Measurements from ENCODE around the gene HSPA4.

Gene HSPA4

DNA sequence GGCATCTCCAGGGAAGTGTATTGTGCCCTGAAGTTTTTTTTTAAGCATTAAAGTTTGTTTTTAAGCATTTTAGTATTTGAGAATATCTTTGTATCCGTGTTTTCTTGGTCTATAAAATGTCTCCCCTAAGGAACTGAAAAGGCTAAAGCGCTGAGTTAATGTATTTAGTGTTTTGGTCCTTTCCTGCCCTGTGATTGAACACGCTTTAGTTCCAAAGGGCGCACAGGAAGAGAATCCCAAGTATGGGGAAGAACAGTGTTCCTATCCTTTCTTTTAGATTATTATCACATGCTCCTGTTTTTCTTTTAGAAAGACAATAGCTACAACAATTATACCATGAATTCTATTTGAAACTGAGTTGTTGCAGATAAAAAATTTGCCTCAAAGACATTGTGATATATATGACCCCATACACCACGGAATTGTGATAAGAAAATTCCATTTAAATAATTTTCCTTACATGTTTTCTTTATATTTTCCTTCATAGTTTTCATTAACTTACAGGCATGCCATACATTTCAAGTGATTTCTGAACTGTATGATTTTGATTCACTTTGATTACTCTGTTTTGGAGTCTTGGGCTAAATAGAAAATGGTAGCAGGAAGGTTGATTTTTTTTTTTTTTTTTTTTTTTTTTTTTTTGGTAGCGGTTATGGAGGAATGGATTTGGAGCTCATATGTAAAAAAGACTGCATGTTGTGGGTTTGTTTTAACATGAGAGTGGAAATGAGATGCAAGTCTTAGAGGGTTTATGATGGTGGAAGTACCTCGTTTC, 3.1 kb downstream of the HSPA4 start:
- no peaks in the 10 kb centered on the region for H3K27me3 ChIP-seq (ENCODE audit: insufficient read depth, poor library complexity, severe bottlenecking)
- no peak overlapping the region for H3K27ac ChIP-seq (ENCODE audit: poor library complexity, severe bottlenecking)
- peaks cover 10% of the 10 kb centered on the region for H3K4me1 ChIP-seq (ENCODE audit: insufficient read depth, poor library complexity, severe bottlenecking)
- ATAC-seq (ENCODE audit: low read depth) (no peak), DNase-seq (ENCODE audit: low spot score) (no peak)
- no peak for TF ChIP-seq CTCF (IDR thresholded peaks at IDR 0.05; ENCODE audit: poor library complexity, severe bottlenecking)
- H3K36me3 ChIP-seq (ENCODE audit: low read depth) = peaks cover 36% of the 10 kb centered on the region
- no peaks in the 10 kb centered on the region for H3K9me3 ChIP-seq (ENCODE audit: severe bottlenecking)
- no peak overlapping the region for H3K4me3 ChIP-seq (ENCODE audit: severe bottlenecking)

DNA sequence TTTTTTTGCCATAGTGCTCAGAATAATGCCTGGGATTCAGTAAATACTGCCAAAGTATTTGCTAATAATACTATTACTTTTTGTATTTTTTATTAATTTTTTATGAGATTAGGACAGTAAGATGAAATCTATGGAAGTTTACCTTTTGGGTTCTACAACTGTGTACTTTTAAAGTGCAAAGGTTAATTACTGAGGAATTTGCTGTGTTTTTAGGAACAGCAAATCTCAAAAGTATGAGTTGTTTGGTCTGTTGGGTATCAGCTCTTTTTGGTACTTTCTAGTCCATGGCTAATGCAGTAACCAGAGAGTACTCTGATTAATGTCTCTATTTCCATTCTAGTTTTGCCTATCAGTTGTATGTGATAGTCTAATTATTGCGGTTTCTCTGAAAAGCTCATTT, 5.1 kb downstream of the HSPA4 start:
- TF ChIP-seq CTCF (IDR thresholded peaks at IDR 0.05; ENCODE audit: poor library complexity, severe bottlenecking) = no peak
- Histone ChIP-seq H3K27ac (ENCODE audit: poor library complexity, severe bottlenecking) (no peak overlapping the region), H3K27me3 (ENCODE audit: insufficient read depth, poor library complexity, severe bottlenecking) (no peaks in the 10 kb centered on the region), H3K9me3 (ENCODE audit: severe bottlenecking) (no peaks in the 10 kb centered on the region), H3K4me1 (ENCODE audit: insufficient read depth, poor library complexity, severe bottlenecking) (no peaks in the 10 kb centered on the region), H3K4me3 (ENCODE audit: severe bottlenecking) (no peak overlapping the region), H3K36me3 (ENCODE audit: low read depth) (peaks cover 32% of the 10 kb centered on the region)
- no peak for DNase-seq (ENCODE audit: low spot score)
- no peak for ATAC-seq (ENCODE audit: low read depth)

DNA sequence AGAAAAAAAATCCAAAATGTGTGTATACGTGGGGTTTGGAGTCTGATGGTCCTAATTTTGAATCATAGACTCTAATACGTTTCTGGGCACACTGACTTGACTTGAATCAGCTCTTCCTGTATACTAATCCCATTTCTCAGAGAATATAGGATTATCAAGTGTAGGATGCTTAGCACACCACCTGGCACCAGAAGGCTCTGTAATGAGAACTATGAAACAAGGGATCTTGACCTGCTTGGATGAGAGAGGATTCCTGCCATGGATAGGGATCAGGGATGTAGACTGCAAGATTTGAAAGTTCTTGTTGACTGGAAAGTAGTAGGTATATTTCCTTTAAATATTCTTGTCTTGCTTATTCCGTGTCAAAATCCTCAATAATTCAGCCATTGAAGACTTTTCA, 7.8 kb downstream of the HSPA4 start:
- TF ChIP-seq CTCF (IDR thresholded peaks at IDR 0.05; ENCODE audit: poor library complexity, severe bottlenecking) = no peak
- DNase-seq (ENCODE audit: low spot score) = no peak
- H3K36me3 ChIP-seq (ENCODE audit: low read depth) = peaks cover 27% of the 10 kb centered on the region

GRCh38 chr5:133062276-133062675, 10.5 kb downstream of the HSPA4 start:
- no peak for TF ChIP-seq CTCF (IDR thresholded peaks at IDR 0.05; ENCODE audit: poor library complexity, severe bottlenecking)
- ATAC-seq (ENCODE audit: low read depth) (no peak), DNase-seq (ENCODE audit: low spot score) (no peak)
- H3K4me3 ChIP-seq (ENCODE audit: severe bottlenecking) = no peak overlapping the region
- H3K9me3 ChIP-seq (ENCODE audit: severe bottlenecking) = no peaks in the 10 kb centered on the region
- peaks cover 11% of the 10 kb centered on the region for H3K4me1 ChIP-seq (ENCODE audit: insufficient read depth, poor library complexity, severe bottlenecking)
- no peaks in the 10 kb centered on the region for H3K27me3 ChIP-seq (ENCODE audit: insufficient read depth, poor library complexity, severe bottlenecking)
- peaks cover 33% of the 10 kb centered on the region for H3K36me3 ChIP-seq (ENCODE audit: low read depth)
- H3K27ac ChIP-seq (ENCODE audit: poor library complexity, severe bottlenecking) = peak overlapping the region; percentile 8

More for the DNA sequence above, 7.8 kb downstream of the HSPA4 start:
- no peak for ATAC-seq (ENCODE audit: low read depth)
- Histone ChIP-seq H3K9me3 (ENCODE audit: severe bottlenecking) (no peaks in the 10 kb centered on the region), H3K27me3 (ENCODE audit: insufficient read depth, poor library complexity, severe bottlenecking) (no peaks in the 10 kb centered on the region), H3K4me3 (ENCODE audit: severe bottlenecking) (no peak overlapping the region), H3K4me1 (ENCODE audit: insufficient read depth, poor library complexity, severe bottlenecking) (peaks cover 11% of the 10 kb centered on the region), H3K27ac (ENCODE audit: poor library complexity, severe bottlenecking) (no peak overlapping the region)

DNA sequence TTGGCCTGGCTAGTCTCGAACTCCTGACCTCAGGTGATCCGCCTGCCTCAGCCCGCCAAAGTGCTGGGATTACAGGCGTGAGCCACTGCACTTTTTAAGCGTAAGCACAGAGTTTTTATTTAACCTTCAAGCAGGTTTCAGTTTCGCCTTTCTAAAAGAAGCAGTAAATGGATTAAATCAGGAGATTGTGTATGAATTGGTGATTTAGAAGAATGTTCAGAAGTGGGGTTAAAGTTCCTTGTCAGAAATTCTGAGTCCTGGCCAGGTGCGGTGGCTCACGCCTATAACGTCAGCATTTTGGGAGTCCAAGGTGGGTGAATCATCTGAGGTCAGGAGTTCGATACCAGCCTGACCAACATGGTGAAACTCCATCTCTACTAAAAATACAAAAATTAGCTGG, 12.2 kb downstream of the HSPA4 start:
- Histone ChIP-seq H3K36me3 (ENCODE audit: low read depth) (peaks cover 45% of the 10 kb centered on the region), H3K27me3 (ENCODE audit: insufficient read depth, poor library complexity, severe bottlenecking) (no peaks in the 10 kb centered on the region), H3K9me3 (ENCODE audit: severe bottlenecking) (no peaks in the 10 kb centered on the region), H3K4me3 (ENCODE audit: severe bottlenecking) (no peak overlapping the region), H3K4me1 (ENCODE audit: insufficient read depth, poor library complexity, severe bottlenecking) (peaks cover 11% of the 10 kb centered on the region), H3K27ac (ENCODE audit: poor library complexity, severe bottlenecking) (peak overlapping the region; percentile 30)
- no peak for TF ChIP-seq CTCF (IDR thresholded peaks at IDR 0.05; ENCODE audit: poor library complexity, severe bottlenecking)
- DNase-seq (ENCODE audit: low spot score) (no peak), ATAC-seq (ENCODE audit: low read depth) (peak; percentile 64)

All from RWPE2 (cell line).